ENCODE data around the gene TAS2R39. TPM values are rescaled to one million over a fixed set of nuclear protein-coding genes. Genes with fewer than 3 reads are reported as not detected.
"Not testable (repeated sequence)": the region's sequence is repeated elsewhere in the genome, so short reads cannot be mapped to it uniquely, and the experiment has no call there.

Gene TAS2R39
- total RNA-seq = not detected

GRCh38 chr7:143183024-143183423 lies at the start of gene TAS2R39:
Gene TAS2R39, plus strand, starts transcription at chr7:143183419. Its CDS starts 0 bp downstream, at chr7:143183419.
- TF ChIP-seq POLR2A (IDR thresholded peaks at IDR 0.05) = no peak
- no peak for TF ChIP-seq EP300 (IDR thresholded peaks at IDR 0.05)
- TF ChIP-seq CTCF (IDR thresholded peaks at IDR 0.05) = no peak
- H3K27me3 ChIP-seq = no peaks in the 10 kb centered on the region

GRCh38 chr7:143147070-143147469 lies 36.1 kb upstream of the TAS2R39 start:
- H3K36me3 ChIP-seq = no peaks in the 10 kb centered on the region
- H3K27me3 ChIP-seq = no peaks in the 10 kb centered on the region
- no peak overlapping the region for H3K4me3 ChIP-seq
- H3K27ac ChIP-seq = no peak overlapping the region
- no peak for DNase-seq (ENCODE audit: low spot score in 2 of 2)
- H3K4me1 ChIP-seq = no peaks in the 10 kb centered on the region
- H3K9me3 ChIP-seq = peaks cover 0 to 11% (median 0%) of the 10 kb centered on the region in 4 donors
- no peak for TF ChIP-seq EP300 (IDR thresholded peaks at IDR 0.05)
- TF ChIP-seq POLR2A (IDR thresholded peaks at IDR 0.05) = no peak
- no peak for TF ChIP-seq CTCF (IDR thresholded peaks at IDR 0.05)

More at GRCh38 chr7:143183024-143183423, at the start of gene TAS2R39:
- Histone ChIP-seq H3K4me3 (no peak within 1 kb of the TSS), H3K9me3 (peaks cover 0 to 11% (median 3%) of the 10 kb centered on the region in 4 donors), H3K36me3 (no peaks in the 10 kb centered on the region), H3K4me1 (no peaks in the 10 kb centered on the region), H3K27ac (no peak within 1 kb of the TSS)
- no peak for DNase-seq (ENCODE audit: low spot score in 2 of 2)
- WGBS, 2 donors = 89 to 91% methylated on average over 3 of the region's 3 CpGs

- H3K9me3 ChIP-seq = peaks cover 0 to 17% (median 0%) of the 10 kb centered on the region in 4 donors
- no peaks in the 10 kb centered on the region for H3K27me3 ChIP-seq
- no peak for DNase-seq (ENCODE audit: low spot score in 2 of 2)
- no peak overlapping the region for H3K4me3 ChIP-seq
- no peaks in the 10 kb centered on the region for H3K36me3 ChIP-seq
- no peaks in the 10 kb centered on the region for H3K4me1 ChIP-seq
- no peak overlapping the region for H3K27ac ChIP-seq
- 72 to 84% methylated on average over 4 of the region's 4 CpGs for WGBS, 2 donors
- no peak for TF ChIP-seq POLR2A (IDR thresholded peaks at IDR 0.05)
- no peak for TF ChIP-seq CTCF (IDR thresholded peaks at IDR 0.05)
- TF ChIP-seq EP300 (IDR thresholded peaks at IDR 0.05) = no peak
Observed at GRCh38 chr7:143148050-143148449, 35.2 kb upstream of the TAS2R39 start.

- DNase-seq (ENCODE audit: low spot score in 2 of 2) = no peak
- H3K4me1 ChIP-seq = no peaks in the 10 kb centered on the region
- no peaks in the 10 kb centered on the region for H3K36me3 ChIP-seq
- TF ChIP-seq CTCF (IDR thresholded peaks at IDR 0.05) = no peak
- no peak for TF ChIP-seq EP300 (IDR thresholded peaks at IDR 0.05)
- no peak for TF ChIP-seq POLR2A (IDR thresholded peaks at IDR 0.05)
- no peak overlapping the region for H3K27ac ChIP-seq
- no peaks in the 10 kb centered on the region for H3K27me3 ChIP-seq
- peaks cover 0 to 17% (median 0%) of the 10 kb centered on the region in 4 donors for H3K9me3 ChIP-seq
- no peak overlapping the region for H3K4me3 ChIP-seq
Observed at GRCh38 chr7:143148651-143149050, 34.6 kb upstream of the TAS2R39 start.

- not testable (repeated sequence) for H3K36me3 ChIP-seq; H3K27ac ChIP-seq; H3K4me3 ChIP-seq; DNase-seq (ENCODE audit: low spot score in 2 of 2); H3K4me1 ChIP-seq; H3K27me3 ChIP-seq
- WGBS, 2 donors = 95 to 97% methylated on average over 6 of the region's 6 CpGs
- peaks cover 0 to 17% (median 0%) of the 10 kb centered on the region in 4 donors for H3K9me3 ChIP-seq
Observed at GRCh38 chr7:143150696-143151095, 32.5 kb upstream of the TAS2R39 start.

GRCh38 chr7:143158617-143159016 lies 24.6 kb upstream of the TAS2R39 start:
- H3K4me3 ChIP-seq; H3K27me3 ChIP-seq; H3K36me3 ChIP-seq; DNase-seq (ENCODE audit: low spot score in 2 of 2); H3K9me3 ChIP-seq; H3K27ac ChIP-seq; H3K4me1 ChIP-seq: not testable (repeated sequence)
- 94 to 95% methylated on average over 3 of the region's 3 CpGs for WGBS, 2 donors
